Left colon (tissue), 2 donors: ENCODE data around the gene BPTF. TPM values are rescaled to one million over a fixed set of nuclear protein-coding genes. Genes with fewer than 3 reads are reported as not detected.
"Not testable (repeated sequence)": the region's sequence is repeated elsewhere in the genome, so short reads cannot be mapped to it uniquely, and the experiment has no call there.

Experiments
- ATAC-seq: fragments of 200-7000 bp; cut with Tn5 transposase; one replicate; pipeline ENCODE4 v1.9.1; 2020; ENCODE audit warnings: mild to moderate bottlenecking, moderate library complexity
- DNase-seq, 2 donors: peaks; one replicate each; pipeline ENCODE4 v3.0.0-alpha.2; 2020
- intact Hi-C, 2 donors: fragments of 100-400 bp; cut with DNase I in 1 of 2; cut with micrococcal nuclease in 1 of 2; formaldehyde crosslinking; loops; one replicate each; pipeline versions ENCODE4 v1.11.2 to v1.14.0; 2022; cut with DNase I, micrococcal nuclease
- total RNA-seq, 2 donors: library from RNA; stranded (reverse); fragmentation: NEBNext Ultra II Directional; extraction: Animal tissue kit (Norgen Biotek cat#: 25700); gene quantifications; one replicate each; pipeline ENCODE4 v1.2.1, GENCODE V29; 2021
- donor health status: DM: no; HTN: no; CAD: no.
- donor health status: DM: yes; HTN: yes; CAD: no.

Gene BPTF
- total RNA-seq, 2 donors from 2014 or later: 65.1 to 85.5 TPM

DNA sequence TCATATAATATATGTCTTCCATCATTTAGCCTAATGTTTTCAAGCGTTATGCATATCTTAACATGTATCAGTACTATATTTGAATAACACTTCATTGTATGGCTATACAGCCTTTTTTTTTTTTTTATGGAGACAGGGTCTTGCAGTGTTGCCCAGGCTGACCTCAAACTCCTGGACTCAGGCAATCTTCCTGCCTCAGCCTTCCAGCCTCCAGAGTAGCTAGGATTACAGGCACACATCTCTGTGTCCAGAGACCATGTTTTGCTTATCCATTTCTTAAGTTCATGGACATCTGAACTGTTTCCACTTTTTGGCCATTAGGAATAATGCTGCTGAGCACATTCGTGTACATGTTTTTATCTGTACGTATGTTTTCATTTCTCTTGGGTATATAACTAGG, 7.8 kb downstream of the BPTF start:
- intact Hi-C loops: no loop called here
- DNase-seq (no peak), ATAC-seq (no peak)

DNA sequence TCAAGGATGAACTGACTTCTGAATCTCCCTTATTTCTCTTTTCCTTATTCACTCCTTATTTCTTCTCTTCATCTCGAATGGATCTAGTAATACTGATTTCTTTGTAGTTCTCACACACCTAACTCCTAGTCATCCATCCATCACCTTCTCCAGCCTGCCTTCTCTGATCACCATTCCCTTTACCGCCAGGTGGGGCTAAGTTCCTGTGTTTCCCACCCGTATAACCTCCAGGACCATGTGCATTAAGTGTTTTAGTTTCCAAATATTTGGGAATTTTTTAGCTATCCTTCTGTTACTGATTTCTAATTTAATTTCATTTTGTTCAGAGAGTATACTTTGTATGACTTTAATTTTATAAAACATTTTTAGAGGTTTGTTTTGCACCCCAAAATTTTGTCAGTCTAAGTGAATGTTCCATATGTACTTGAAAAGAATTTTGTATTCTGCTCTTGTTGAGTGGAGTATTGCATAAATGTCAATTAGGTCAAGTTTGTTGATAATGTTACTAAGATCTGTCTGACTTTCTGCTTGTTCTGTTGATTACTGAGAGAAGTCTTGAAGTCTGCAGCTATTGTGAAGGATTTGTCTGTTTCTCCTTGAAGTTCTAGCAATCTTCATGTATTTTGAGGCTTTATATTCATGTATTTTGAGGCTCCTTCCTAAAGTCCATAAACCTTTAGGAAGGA, 8.8 kb downstream of the BPTF start:
- ATAC-seq (no peak), DNase-seq (no peak)
- intact Hi-C loops: no loop called here

DNA sequence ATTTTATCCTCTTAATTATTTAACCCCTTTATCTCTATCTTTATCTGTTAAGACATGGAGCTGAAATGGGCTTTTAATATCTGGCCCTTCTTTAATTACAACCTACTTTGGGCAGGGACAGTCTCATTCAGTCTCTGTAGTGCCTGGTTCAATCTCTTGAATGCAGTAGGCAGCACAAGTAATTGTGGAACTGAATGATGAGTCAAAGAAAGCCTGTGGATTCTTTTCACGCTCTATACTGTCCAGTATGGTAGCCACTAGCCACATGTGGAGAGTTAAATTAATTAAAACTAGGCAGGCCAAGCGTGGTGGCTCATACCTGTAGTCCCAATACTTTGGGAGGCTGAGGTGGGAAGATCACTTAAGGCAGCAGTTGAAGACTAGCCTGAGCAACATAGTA, 9.3 kb downstream of the BPTF start:
- no peak for DNase-seq
- intact Hi-C loops: no loop called here
- ATAC-seq: no peak

DNA sequence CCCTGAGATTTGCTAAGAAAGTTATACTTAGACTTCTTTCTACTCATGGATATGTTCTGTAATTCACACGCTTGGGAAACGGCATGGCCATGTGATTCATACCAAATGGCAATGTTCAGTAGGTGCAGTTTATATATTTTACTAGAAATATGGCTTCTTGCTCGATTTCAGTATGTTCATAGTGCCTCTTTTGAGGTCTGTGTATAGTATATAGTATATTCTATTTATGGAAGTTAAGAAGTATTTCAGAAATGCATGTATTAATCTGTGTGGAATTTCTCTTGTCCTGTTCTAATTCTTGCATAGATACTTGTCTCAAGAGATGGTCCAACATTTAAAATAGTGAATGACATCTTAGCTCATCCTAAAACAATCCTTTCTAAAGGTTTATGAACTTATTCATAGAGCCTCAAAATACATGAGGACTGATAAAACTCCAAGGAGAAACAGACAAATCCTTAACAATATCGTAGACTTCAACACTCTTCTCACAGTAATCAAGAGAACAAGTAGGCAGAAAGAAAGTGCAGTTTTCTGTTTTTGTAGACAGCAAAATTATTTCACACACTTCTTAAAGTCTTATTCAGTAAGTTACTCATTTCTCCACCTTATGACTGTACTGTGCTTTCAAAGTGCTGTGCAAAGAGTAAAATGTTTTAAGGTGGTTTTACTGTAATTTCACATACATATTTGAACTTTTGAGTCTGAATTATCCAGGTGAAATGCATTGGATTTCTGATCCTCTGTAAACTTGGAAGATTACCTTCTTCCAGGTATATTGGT, 11.1 kb downstream of the BPTF start:
- DNase-seq (no peak), ATAC-seq (no peak)
- intact Hi-C loops: no loop called here

DNA sequence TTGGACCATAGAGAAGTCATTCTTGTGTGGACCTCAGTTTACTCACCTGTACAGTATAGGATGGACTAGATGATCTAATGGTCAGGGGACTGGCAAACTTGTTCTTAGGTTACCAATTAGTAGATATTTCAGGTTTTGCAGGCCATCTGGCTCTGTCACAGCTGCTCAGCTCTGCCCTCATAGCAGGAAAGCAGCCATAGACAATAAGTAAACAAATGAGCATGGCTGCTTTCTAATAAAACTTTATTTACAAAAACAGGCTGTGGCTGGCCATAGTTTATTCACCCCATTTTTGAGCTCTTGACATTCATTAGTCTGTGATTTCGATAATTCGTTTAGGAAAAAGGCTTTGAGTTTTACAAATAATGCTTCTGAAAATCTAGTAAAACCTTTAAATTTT, 12.7 kb downstream of the BPTF start:
- intact Hi-C loops: no loop called here
- DNase-seq (no peak), ATAC-seq (no peak)

DNA sequence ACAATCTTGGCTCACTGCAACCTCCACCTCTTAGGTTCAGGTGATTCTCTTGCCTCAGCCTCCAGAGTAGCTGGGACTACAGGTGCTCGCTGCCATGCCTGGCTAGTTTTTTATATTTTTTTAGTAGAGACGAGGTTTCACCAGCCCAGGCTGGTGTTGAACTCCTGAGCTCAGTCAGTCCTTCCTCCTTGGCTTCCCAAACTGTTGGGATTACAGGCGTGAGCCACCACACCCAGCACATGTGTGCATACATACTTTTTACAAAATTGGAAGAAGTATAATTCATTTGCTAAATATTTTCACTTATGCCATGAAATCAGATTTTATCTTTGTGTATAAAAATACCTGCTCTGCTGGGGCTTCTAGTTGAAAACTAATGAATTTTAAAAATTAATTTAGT, 13.2 kb downstream of the BPTF start:
- intact Hi-C loops: no loop called here
- no peak for ATAC-seq
- no peak for DNase-seq

DNA sequence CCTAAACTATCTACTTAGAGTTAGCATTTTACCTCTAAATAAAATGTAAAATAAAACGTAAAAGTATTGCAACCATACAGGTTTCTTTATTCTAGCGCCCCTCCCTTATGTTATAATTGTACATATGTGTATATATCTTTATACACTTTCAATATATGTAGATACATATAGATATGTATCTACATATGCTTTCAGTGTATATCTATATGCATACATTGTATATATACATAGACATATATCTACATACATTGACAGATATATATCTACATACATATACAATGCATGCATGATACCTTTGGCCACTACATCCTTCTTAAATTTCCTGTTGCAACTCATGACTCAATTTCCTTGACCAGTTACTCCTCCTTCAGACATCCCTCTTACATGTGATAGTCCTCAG, 16.7 kb downstream of the BPTF start:
- ATAC-seq: no peak
- no peak for DNase-seq
- intact Hi-C loops: no loop called here

DNA sequence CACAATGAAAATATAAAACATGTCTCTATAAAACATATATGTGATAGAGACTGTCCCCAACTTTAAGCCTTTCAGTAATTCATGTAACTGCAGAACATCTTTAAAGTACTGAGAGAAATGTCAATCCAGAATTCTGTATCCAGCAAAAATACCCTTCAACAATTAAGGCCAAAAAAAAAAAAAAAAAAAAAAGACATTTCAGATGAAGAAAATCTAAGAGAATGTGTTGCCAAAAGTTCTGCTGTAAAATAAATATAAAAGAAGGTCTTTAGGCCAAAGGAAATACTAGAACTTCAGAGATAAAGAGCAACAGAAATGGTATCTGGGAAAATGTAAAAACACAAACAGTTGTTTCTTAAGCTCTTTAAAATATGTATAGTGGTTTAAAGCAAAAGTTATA, 17.3 kb downstream of the BPTF start:
- DNase-seq: no peak
- no peak for ATAC-seq
- intact Hi-C loops: no loop called here

DNA sequence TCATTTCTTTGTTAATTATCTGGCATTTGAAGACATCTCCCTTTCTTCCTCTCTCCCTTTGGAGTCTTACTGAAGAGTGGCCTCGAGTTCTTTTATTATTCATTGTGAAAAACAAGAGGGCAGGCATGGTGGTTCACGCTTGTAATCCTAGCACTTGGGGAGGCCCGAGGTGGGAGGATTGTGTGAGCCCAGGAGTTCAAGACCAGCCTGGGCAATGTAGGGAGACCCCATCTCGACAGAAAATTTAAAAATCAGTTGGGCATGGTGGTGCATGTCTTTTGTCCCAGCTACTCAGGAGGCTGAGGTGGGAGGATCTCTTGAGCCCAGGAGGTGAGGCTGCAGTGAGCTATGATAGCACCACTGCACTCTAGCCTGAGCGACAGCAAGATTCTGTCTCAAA, 20.1 kb downstream of the BPTF start:
- ATAC-seq (no peak), DNase-seq (no peak)
- intact Hi-C loops: no loop called here

DNA sequence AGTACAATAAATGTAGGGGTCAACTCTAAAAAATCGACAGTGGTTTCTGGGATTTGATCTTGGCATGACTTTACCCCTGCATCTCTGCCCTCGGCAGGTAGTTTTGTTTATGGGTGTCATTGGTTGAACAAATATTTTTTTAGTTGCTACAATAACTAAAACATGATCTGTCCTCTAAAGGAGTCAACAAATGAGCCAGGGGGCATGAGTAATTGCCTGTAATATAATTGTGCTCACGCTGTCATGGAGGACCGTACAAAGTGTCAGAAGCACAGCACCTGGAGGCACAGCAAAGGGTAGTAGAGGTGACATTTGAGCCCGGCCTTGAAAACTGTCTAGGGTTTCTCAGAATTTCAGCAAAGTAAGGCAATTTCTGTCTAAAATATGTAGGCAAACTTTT, 22.9 kb downstream of the BPTF start:
- DNase-seq, ATAC-seq, intact Hi-C loops: not testable (repeated sequence)

DNA sequence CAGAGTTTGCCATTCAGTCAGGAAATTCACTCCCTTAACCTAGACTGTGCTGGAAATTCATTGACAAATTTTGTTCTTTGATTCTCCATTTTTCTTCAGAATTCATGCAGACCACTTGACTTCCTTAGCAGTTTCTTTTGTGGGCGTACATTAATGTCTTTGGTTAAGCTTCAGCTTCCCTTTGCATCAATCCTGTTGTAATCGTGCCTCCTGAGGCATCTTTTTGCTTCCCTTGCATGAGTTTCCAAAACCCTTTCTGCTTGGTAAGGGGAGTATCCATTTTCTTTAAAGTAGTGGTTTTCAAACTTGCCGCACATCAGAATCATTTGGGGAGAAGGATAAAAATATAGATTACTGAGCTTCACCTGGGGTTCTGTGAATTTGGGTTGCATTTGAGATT, 23.5 kb downstream of the BPTF start:
- ATAC-seq, intact Hi-C loops, DNase-seq: not testable (repeated sequence)

DNA sequence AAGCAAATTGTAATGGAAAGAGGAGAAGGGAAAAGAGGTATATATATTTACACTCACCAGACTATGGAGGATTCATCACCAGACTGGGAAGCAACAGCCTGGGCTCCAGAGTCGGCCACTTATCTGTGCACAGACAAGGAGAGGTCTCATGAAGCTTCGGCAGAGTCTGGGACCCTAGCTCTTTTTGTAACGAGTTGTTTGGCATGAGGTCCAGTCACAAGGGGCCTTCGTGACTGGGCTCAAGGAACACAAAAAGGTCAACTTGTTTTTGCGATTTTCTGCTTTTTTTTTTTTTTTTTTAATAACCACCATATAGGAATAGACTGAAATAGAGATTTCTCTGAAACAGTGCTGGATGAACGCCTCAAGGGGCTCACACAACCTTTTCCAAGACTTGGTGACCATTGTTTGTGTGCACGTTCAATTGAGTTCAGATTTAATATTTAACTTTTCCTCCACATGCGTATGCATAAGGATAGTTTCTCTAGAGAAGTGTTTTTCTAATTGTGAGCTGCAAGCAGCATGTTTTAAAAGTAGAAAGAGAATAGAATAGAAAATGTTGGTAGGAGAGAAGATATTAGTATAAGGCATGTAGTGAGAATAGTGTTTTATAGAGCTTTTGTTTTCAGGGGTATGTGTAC, 25.8 kb downstream of the BPTF start:
- no peak for DNase-seq
- intact Hi-C loops: no loop called here
- ATAC-seq: no peak

DNA sequence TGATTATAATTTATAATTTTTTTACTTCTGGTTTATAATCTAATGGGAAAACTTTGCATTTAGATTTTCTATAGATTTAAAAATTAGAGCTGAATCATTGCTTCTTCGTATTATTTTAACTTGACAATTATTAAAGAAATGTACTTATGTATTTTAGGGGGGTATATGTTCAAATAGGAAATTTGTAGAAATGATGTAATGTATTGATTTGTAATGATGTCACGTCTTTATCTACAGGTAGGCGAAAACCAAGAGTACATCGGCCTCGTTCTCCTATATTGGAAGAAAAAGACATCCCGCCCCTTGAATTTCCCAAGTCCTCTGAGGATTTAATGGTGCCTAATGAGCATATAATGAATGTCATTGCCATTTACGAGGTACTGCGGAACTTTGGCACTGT, 28.4 kb downstream of the BPTF start:
- ATAC-seq (no peak), DNase-seq (no peak)
- intact Hi-C loops: no loop called here

DNA sequence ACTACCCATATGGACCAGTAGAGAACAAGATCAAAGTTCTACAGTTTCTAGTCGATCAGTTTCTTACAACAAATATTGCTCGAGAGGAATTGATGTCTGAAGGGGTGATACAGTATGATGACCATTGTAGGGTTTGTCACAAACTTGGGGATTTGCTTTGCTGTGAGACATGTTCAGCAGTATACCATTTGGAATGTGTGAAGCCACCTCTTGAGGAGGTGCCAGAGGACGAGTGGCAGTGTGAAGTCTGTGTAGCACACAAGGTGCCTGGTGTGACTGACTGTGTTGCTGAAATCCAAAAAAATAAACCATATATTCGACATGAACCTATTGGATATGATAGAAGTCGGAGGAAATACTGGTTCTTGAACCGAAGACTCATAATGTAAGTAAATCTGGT, 29.1 kb downstream of the BPTF start:
- intact Hi-C loops: no loop called here
- no peak for DNase-seq
- no peak for ATAC-seq

DNA sequence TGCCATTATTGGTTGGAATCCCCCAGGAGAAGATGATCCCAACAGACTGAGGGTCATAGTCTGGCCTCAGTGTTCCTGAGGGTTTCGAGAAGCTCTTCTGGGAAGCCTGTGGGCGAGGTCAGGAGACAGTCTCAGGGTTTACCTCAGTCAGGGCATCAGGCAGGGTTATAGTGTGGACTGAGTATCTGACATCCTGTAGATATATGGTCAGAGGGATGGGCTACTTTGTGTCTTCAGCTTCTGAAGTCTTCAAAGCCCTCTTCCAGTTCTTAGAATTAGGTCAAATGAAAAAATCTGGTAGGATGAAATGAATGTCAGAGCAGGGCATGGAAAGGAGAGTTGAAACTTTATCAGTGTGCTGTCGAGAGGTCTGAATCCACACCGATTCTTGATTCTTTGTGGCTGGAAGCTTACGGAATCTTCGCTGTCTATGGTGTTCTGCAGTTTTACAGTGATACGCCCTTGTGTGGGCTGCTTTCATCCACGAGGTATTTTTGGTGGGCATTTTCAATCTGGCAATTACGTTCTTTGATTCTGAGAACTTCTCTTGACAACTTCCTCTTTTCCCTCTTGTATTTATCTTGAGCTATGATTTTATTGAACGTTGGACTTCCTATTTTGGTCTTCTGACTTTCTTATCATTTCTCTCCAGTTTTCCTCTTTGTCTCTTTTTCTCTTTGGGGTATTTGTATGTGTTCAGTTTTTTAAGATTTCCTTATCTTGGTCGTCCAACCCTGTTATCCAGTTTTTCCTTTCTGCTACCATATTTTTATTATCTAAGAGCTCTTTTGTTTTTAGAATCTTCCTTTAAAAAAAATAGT, 30.4 kb downstream of the BPTF start:
- ATAC-seq: no peak

DNA sequence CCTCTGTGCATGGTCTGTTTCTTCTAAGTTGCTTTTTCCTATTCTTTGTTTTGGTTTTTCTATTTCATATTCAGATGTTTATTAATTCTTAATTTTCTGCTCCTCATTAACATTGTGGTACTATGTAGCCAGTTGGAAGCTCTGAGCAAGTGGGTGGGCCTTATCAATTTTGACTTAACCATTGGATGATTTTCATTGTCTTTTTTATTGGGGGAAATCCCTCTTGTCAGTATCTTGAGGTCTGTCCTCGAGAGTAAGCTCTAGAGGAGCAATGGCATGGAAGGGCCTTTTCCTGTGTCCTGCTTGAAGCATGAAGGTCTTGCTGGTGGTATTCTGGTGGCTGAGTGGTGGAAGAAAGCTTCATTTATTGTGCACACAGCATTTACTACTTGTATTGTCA, 31.1 kb downstream of the BPTF start:
- DNase-seq, ATAC-seq, intact Hi-C loops: not testable (repeated sequence)

More for the DNA sequence above, 30.4 kb downstream of the BPTF start:
- no peak for DNase-seq
- intact Hi-C loops: no loop called here

DNA sequence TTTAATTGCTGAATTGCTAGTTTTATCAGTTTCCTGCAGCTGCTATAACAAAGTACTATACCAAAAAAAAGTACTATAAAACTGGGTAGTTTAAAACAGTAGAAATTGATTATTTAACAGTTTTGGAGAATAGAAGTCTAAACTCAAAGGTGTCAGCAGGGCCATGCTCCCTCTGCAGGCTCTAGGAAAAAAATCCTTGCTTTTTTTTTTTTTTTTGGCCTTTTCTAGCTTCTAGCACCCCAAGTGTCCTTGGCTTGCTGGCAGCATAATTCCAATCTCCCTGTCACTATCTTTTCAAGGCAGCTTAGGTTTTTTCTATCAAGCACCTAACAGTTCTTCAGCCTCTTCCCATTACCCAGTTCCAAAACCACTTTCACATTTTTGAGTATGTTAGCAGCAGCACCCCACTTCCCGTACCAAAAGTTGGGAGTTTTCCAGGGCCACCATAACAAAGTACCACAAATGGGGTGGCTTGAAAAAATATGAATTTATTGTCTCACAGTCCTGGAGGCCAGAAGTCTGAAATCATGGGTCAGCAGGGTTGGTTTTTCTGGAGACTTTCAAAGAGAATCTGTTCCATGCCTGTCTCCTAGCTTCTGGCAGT, 37.4 kb downstream of the BPTF start:
- intact Hi-C loops: no loop called here
- no peak for DNase-seq
- ATAC-seq: no peak

DNA sequence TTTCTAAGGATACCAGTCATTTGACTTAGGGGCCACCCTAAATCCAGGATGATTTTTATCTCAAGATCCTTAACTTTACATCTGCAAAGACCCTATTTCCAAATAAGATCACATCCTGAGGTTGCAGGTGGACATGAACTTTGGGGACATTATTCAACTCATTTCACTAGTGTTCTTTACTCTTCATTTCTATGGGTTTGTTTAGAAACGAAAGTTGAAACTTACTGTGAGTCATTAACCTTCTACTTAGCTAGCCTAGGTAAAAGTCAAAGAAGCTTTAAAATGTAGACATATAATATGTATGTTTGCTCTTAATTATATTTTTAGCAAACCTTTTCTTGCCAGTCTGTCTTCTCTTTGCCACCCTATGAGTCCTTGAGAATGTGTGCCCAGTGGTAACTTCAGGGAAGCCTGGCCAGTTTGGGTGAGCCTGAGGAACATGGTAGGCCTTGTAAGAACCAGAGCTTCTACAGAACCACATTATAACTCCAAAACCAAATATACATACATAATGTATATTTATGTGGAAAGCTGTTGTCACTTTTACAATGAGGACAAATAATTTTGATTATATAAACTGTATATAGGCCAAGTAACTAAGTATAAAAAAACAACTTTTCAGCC, 38.4 kb downstream of the BPTF start:
- DNase-seq (no peak), ATAC-seq (no peak)
- intact Hi-C loops: no loop called here

DNA sequence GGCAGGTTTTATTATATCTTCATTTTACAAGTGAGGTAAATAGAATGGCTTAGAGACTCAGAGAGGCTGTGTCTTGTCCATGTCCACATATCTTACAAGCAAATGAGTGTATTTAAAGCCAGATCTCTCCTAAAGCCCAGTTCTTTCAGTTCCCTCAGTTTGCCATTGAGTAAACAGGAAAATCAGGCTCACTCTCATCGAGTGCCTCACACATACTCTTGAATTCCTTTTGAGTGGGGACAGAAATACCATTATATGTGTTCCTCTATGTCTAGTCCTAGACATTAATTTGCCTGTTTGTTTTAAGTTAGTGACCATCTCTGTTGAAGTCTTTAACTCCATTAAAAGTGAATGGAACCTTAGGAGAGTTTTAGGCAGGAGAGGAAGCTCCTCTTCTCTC, 40.1 kb downstream of the BPTF start:
- ATAC-seq (no peak), DNase-seq (no peak)
- intact Hi-C loops: no loop called here
